K562 (cell line): ENCODE data around the gene PSMC3IP. TPM values are rescaled to one million over a fixed set of nuclear protein-coding genes. Genes with fewer than 3 reads are reported as not detected.

Experiments used
- BRD4 ChIP-seq: fragments of 200-600 bp; sonication (generic); IDR thresholded peaks from 2 replicates; pipeline ENCODE4 v1.6.1; 2017; ENCODE audit warnings: inconsistent platforms
- CREM ChIP-seq: IDR thresholded peaks from 2 replicates; pipeline ENCODE4 v1.6.1; 2014; ENCODE audit warnings: antibody characterized with exemption, low read depth
- ELF1 ChIP-seq: fragments of 200-800 bp; sonication (Bioruptor generic); IDR thresholded peaks from 2 replicates; pipeline ENCODE4 v1.6.1; 2016; ENCODE audit warnings: missing genetic modification characterization, missing compliant biosample characterization
- ETV5 ChIP-seq: sonication (generic); formaldehyde crosslinking; IDR thresholded peaks from 2 replicates; pipeline ENCODE4 v1.4.0; 2020; ENCODE audit warnings: low read depth, mild to moderate bottlenecking, missing genetic modification reagents
- GABPB1 ChIP-seq: sonication (generic); formaldehyde crosslinking; IDR thresholded peaks from 2 replicates; pipeline ENCODE4 v1.8.0; 2022; ENCODE audit warnings: mild to moderate bottlenecking, missing genetic modification reagents
- HLTF ChIP-seq: fragments of 450-650 bp; IDR thresholded peaks from 2 replicates; pipeline ENCODE4 v1.6.1; 2016
- PCBP1 ChIP-seq: fragments of 200-400 bp; formaldehyde crosslinking; IDR thresholded peaks from 2 replicates; pipeline ENCODE4 v1.6.1; 2018; ENCODE audit warnings: mild to moderate bottlenecking, low read depth, low read length; ENCODE audit not compliant: poor library complexity, severe bottlenecking
- PHF8 ChIP-seq: fragments of 200-600 bp; sonication (generic); IDR thresholded peaks from 2 replicates; pipeline ENCODE4 v1.6.1; 2012; ENCODE audit warnings: mixed run types, mild to moderate bottlenecking, inconsistent platforms, low read length, moderate library complexity, borderline replicate concordance
- PRPF4 ChIP-seq: fragments of 200-400 bp; formaldehyde crosslinking; IDR thresholded peaks from one replicate; pipeline ENCODE4 v1.6.1; 2017; ENCODE audit warnings: low read length, low read depth, mild to moderate bottlenecking; ENCODE audit not compliant: insufficient read depth, poor library complexity, severe bottlenecking
- RB1 ChIP-seq: fragments of 450-650 bp; IDR thresholded peaks from 2 replicates; pipeline ENCODE4 v1.6.1; 2017; ENCODE audit warnings: low read depth, mild to moderate bottlenecking
- SMARCE1 ChIP-seq: fragments of 450-650 bp; IDR thresholded peaks from 2 replicates; pipeline ENCODE4 v1.7.1; 2016; ENCODE audit warnings: mild to moderate bottlenecking
- TAF9B ChIP-seq: fragments of 450-650 bp; IDR thresholded peaks from 2 replicates; pipeline ENCODE4 v1.6.1; 2018; ENCODE audit warnings: mild to moderate bottlenecking; ENCODE audit not compliant: partially characterized antibody
- ZBTB40 ChIP-seq, 2 experiments: fragments of 450-650 bp in 1 of 2; sonication (generic) in 1 of 2; formaldehyde crosslinking in 1 of 2; IDR thresholded peaks; 2 replicates each; pipeline versions ENCODE4 v1.7.1 to v1.9.0; 2016 to 2022; ENCODE audit warnings: inconsistent platforms in 1 of 2, mild to moderate bottlenecking in 1 of 2, missing genetic modification reagents in 1 of 2
- ZNF232 ChIP-seq: sonication (generic); formaldehyde crosslinking; IDR thresholded peaks from 2 replicates; pipeline ENCODE4 v1.8.0; 2022; ENCODE audit warnings: mild to moderate bottlenecking, missing genetic modification reagents
- polyA plus RNA-seq, 8 experiments: library from polyadenylated mRNA; depleted of rRNA in 4 of 8; stranded (reverse) in 5 of 8; unstranded in 3 of 8; fragments of >200 nt; fragmentation: Nextera tagmentation in 2 of 8; fragmentation: Illumina TruSeq in 1 of 8; extraction: Ambion mirVana in 2 of 8; extraction: Trizol in 1 of 8; gene quantifications; 2 replicates each; pipeline versions ENCODE4 v1.2.1 to v1.2.3, GENCODE V29; 2011 to 2014; ENCODE audit warnings: inconsistent platforms in 1 of 8, missing spikeins in 1 of 8
- total RNA-seq, 7 experiments: library from RNA; depleted of rRNA in 6 of 7; stranded (reverse); fragments of >200 nt in 6 of 7; fragmentation: Illumina TruSeq in 2 of 7; extraction: Trizol in 2 of 7; gene quantifications; 2 replicates each; pipeline versions ENCODE4 v1.2.1 to v1.2.3, GENCODE V29; 2011 to 2021; ENCODE audit warnings: low replicate concordance in 1 of 7
- TF ChIP-seq, protein P1 (sequence below): IDR thresholded peaks from 3 replicates; pipeline ENCODE4 v1.6.1; 2011; ENCODE audit warnings: borderline replicate concordance, mild to moderate bottlenecking, moderate library complexity; ENCODE audit not compliant: insufficient read length; ENCODE audit errors: extremely low read depth

PSMC3IP gene
- total and polyA plus RNA-seq, 9 of the 15 experiments (the other 6 are each of a cell fraction or from before 2014, with no cell fraction given), result 13.8 to 65.6 (median 32.8) TPM

DNA sequence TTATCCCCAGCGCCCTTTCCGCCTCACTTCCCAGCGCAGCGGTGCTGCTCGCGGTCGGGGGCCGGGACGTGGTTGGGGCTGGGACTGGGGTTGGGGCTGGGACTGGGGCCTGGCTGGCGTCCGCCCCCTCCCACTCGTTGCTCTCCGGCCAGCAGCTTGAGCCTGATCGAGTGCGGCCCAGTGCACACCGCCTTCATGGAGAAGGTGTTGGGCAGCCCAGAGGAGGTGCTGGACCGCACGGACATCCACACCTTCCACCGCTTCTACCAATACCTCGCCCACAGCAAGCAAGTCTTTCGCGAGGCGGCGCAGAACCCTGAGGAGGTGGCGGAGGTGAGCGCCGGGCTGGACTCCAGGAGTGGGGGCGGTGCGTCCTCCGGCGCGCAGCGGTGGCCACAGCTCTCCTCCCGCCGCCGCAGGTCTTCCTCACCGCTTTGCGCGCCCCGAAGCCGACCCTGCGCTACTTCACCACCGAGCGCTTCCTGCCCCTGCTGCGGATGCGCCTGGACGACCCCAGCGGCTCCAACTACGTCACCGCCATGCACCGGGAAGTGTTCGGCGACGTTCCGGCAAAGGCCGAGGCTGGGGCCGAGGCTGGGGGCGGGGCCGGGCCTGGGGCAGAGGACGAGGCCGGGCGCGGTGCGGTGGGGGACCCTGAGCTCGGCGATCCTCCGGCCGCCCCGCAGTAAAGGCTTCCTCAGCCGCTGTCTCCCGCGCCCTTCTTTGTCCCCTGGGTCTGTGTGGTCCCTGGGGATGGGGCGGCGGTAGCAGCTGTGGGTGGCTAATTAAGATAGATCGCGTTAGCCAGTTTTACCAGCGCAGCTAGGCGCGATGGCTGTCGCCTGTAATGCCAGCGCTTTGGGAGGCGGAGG is 23.0 kb downstream of the PSMC3IP start (continued):
- TF ChIP-seq TAF9B, result no peak
- TF ChIP-seq ELF1 (tag), result peak; percentile 72
- TF ChIP-seq PHF8, result peak; percentile 60; the same call in 1 of the 2 replicates
- no peak for TF ChIP-seq PRPF4
- 0 out of 2 replicates have a peak, but pooled peaks have one; percentile 14 for TF ChIP-seq ETV5 (CRISPR knock-in tag)
- TF ChIP-seq ZBTB40 (IDR thresholded peaks at IDR 0.05), result peak; percentile 75
- no peak for TF ChIP-seq ZBTB40 (CRISPR knock-in tag; IDR thresholded peaks at IDR 0.05)
- TF ChIP-seq PCBP1, result peak; percentile 68
- peak; percentile 69 for TF ChIP-seq GABPB1 (CRISPR knock-in tag)
- TF ChIP-seq, protein P1, sequence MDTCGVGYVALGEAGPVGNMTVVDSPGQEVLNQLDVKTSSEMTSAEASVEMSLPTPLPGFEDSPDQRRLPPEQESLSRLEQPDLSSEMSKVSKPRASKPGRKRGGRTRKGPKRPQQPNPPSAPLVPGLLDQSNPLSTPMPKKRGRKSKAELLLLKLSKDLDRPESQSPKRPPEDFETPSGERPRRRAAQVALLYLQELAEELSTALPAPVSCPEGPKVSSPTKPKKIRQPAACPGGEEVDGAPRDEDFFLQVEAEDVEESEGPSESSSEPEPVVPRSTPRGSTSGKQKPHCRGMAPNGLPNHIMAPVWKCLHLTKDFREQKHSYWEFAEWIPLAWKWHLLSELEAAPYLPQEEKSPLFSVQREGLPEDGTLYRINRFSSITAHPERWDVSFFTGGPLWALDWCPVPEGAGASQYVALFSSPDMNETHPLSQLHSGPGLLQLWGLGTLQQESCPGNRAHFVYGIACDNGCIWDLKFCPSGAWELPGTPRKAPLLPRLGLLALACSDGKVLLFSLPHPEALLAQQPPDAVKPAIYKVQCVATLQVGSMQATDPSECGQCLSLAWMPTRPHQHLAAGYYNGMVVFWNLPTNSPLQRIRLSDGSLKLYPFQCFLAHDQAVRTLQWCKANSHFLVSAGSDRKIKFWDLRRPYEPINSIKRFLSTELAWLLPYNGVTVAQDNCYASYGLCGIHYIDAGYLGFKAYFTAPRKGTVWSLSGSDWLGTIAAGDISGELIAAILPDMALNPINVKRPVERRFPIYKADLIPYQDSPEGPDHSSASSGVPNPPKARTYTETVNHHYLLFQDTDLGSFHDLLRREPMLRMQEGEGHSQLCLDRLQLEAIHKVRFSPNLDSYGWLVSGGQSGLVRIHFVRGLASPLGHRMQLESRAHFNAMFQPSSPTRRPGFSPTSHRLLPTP, result no peak
- TF ChIP-seq ZNF232, result 0 out of 2 replicates have a peak, but pooled peaks have one; percentile 52
- TF ChIP-seq CREM, result peak; percentile 96
- TF ChIP-seq BRD4, result peak; percentile 30; the same call in 1 of the 2 replicates
- no peak for TF ChIP-seq SMARCE1
- TF ChIP-seq RB1, result 0 out of 2 replicates have a peak, but pooled peaks have one; percentile 34
- TF ChIP-seq HLTF, result 0 out of 2 replicates have a peak, but pooled peaks have one; percentile 28
